Neuronal stem cell (in vitro differentiated cells): ENCODE data around the gene CRB3.

Experiments
- DNase-seq: peaks from one replicate; pipeline ENCODE4 v3.0.0-alpha.2; 2013; ENCODE audit warnings: low spot score
- H2AFZ ChIP-seq: one replicate; pipeline ENCODE4 v1.6.1; 2013; ENCODE audit warnings: mild to moderate bottlenecking, low read length, inconsistent platforms
- H2AK5ac ChIP-seq: 2 replicates; pipeline ENCODE4 v1.6.1; 2013; ENCODE audit warnings: low read depth, mild to moderate bottlenecking, inconsistent platforms, low read length, moderate library complexity, mixed read lengths
- H2BK120ac ChIP-seq: 2 replicates; pipeline ENCODE4 v1.6.1; 2013; ENCODE audit warnings: low read depth, mild to moderate bottlenecking, inconsistent platforms, low read length, moderate library complexity, mixed read lengths
- H2BK12ac ChIP-seq: one replicate; pipeline ENCODE4 v1.6.1; 2013; ENCODE audit warnings: low read length, inconsistent platforms
- H2BK15ac ChIP-seq: 2 replicates; pipeline ENCODE4 v1.6.1; 2013; ENCODE audit warnings: mild to moderate bottlenecking, low read length, inconsistent platforms, mixed read lengths
- H2BK5ac ChIP-seq: one replicate; pipeline ENCODE4 v1.6.1; 2013; ENCODE audit warnings: inconsistent platforms, mild to moderate bottlenecking, low read length, moderate library complexity
- H3K14ac ChIP-seq: one replicate; pipeline ENCODE4 v1.6.1; 2013; ENCODE audit warnings: low read length, inconsistent platforms
- H3K18ac ChIP-seq: 2 replicates; pipeline ENCODE4 v1.6.1; 2013; ENCODE audit warnings: low read length, inconsistent platforms
- H3K23ac ChIP-seq: 2 replicates; pipeline ENCODE4 v1.6.1; 2013; ENCODE audit warnings: low read depth, mild to moderate bottlenecking, mixed read lengths, low read length, inconsistent platforms; ENCODE audit not compliant: poor library complexity
- H3K27ac ChIP-seq: replicated peaks from 3 replicates; pipeline ENCODE4 v1.5.1; 2013; ENCODE audit warnings: low read length, inconsistent platforms
- H3K27me3 ChIP-seq, 3 experiments: 2 replicates each; pipeline ENCODE4 v1.6.1; 2013; ENCODE audit warnings: low read length in 3 of 3, mild to moderate bottlenecking in 2 of 3, inconsistent platforms in 1 of 3, low read depth in 1 of 3, mixed read lengths in 1 of 3, moderate library complexity in 1 of 3; ENCODE audit not compliant: control insufficient read depth in 3 of 3, insufficient read depth in 3 of 3
- H3K36me3 ChIP-seq, 2 donors: replicated peaks in 1 of 2; 2 replicates each; pipeline ENCODE4 v1.6.1; 2013; ENCODE audit warnings: low read length in 2 of 2; ENCODE audit not compliant: control insufficient read depth in 2 of 2, insufficient read depth in 2 of 2
- H3K4ac ChIP-seq: 2 replicates; pipeline ENCODE4 v1.6.1; 2013; ENCODE audit warnings: inconsistent platforms, mild to moderate bottlenecking, low read length, moderate library complexity
- H3K4me1 ChIP-seq, 2 donors: 1 replicate in 1 of 2; 2 replicates in 1 of 2; pipeline ENCODE4 v1.6.1; 2013; ENCODE audit warnings: low read length in 2 of 2, low read depth in 1 of 2; ENCODE audit not compliant: control insufficient read depth in 2 of 2, insufficient read depth in 1 of 2
- H3K4me2 ChIP-seq: one replicate; pipeline ENCODE4 v1.6.1; 2013; ENCODE audit warnings: mild to moderate bottlenecking, low read length, inconsistent platforms; ENCODE audit not compliant: insufficient read depth, poor library complexity, severe bottlenecking
- H3K4me3 ChIP-seq, 2 donors: 2 replicates each; pipeline ENCODE4 v1.5.1; 2013; ENCODE audit warnings: low read length in 2 of 2, mild to moderate bottlenecking in 2 of 2, inconsistent platforms in 1 of 2, moderate library complexity in 1 of 2
- H3K79me1 ChIP-seq: one replicate; pipeline ENCODE4 v1.6.1; 2013; ENCODE audit warnings: low read depth, mild to moderate bottlenecking, inconsistent platforms, low read length, moderate library complexity
- H3K9ac ChIP-seq: one replicate; pipeline ENCODE4 v1.6.1; 2013; ENCODE audit warnings: mild to moderate bottlenecking, low read depth, low read length, inconsistent platforms; ENCODE audit not compliant: poor library complexity
- H3K9me3 ChIP-seq, 2 donors: replicated peaks in 1 of 2; 2 replicates each; pipeline versions ENCODE3 to v1.6.1; 2013; ENCODE audit warnings: low read length in 2 of 2, mild to moderate bottlenecking in 2 of 2, inconsistent platforms in 1 of 2, low read depth in 1 of 2, mixed read lengths in 1 of 2, moderate library complexity in 1 of 2; ENCODE audit not compliant: control insufficient read depth in 2 of 2, insufficient read depth in 1 of 2
- H4K8ac ChIP-seq: one replicate; pipeline ENCODE4 v1.6.1; 2013; ENCODE audit warnings: low read depth, mild to moderate bottlenecking, inconsistent platforms, low read length, moderate library complexity
- H4K91ac ChIP-seq: one replicate; pipeline ENCODE4 v1.6.1; 2013; ENCODE audit warnings: low read length, low read depth, mild to moderate bottlenecking, inconsistent platforms; ENCODE audit not compliant: poor library complexity
- WGBS, 2 donors: extraction: QIAGEN DNeasy Blood & Tissue Kit; methylation state at CpG; one replicate each; pipeline ENCODE4 v1.1.7; 2013; ENCODE audit warnings: missing lambda C conversion rate in 2 of 2, mixed read lengths in 1 of 2; ENCODE audit not compliant: insufficient read length in 2 of 2, insufficient replicate concordance in 1 of 2; ENCODE audit errors: extremely low coverage in 2 of 2; 5-methylcytosine and 5-hydroxymethylcytosine counted together

Gene CRB3

DNA sequence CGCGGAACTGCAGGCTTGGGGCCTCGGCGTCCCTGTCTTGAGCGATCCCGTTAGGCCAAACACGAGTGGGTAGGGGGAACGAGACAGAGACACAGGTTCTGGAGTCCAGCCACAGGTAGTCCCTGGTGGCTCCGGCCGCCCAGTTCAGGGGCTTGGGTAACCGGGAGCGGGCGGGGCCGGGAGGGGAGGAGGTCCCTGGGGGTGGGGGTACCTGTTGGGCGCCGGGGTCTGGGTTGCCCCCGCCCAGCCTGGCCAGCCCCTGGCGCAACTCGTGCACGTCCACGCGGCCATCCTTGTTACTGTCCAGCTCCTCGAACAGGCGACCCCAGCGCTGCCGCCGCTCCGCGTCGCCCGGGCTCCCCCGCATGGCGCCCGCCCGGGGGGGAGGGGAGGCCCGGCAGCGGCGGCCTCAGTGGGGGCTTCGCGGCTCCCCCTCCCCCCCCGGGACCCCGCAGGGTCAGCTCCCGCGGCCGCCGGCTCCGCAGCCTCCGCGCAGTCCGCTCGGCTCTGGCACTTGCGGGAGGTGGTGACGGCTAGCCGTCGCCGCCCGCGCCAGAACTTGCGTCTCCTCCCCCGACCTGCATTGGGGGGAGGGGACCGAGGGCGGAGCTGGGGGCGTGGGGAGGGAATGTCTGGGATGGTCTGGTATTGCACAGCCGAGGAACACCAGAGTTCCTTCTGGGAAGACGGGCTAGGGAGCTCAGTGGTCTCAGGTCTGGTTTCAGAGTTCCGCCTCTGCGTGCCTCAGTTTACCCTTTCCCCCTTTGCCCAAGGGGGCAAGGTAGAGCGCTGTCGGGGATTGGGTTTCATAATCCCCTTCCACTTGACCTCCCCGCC lies 4.6 kb upstream of the CRB3 start, which contains the start of gene SLC25A23:
Gene SLC25A23 (minus strand): TSS at position 531 of the 837 bp plus-strand sequence. CDS start 164 bp downstream, at position 367.
- no CpG with 5 or more reads among the region's 70 CpGs for WGBS, 2 donors
- Histone ChIP-seq H3K23ac (peak within 1 kb of the TSS; percentile 85), H2BK120ac (no peak within 1 kb of the TSS), H3K27ac (peak within 1 kb of the TSS; percentile 49), H3K9ac (peak within 1 kb of the TSS; percentile 84), H3K18ac (peak within 1 kb of the TSS; percentile 92), H3K14ac (no peak within 1 kb of the TSS), H2BK12ac (no peak within 1 kb of the TSS), H3K4me2 (peak within 1 kb of the TSS; percentile 94), H2AK5ac (peak within 1 kb of the TSS; percentile 88), H4K8ac (no peak within 1 kb of the TSS), H3K27me3 (peaks cover 7 to 24% (median 18%) of the 10 kb centered on the region in 3 experiments), H3K4me3 (peak within 1 kb of the TSS; percentile 51 to 85), H4K91ac (no peak within 1 kb of the TSS), H3K4me1 (peaks cover 5 to 7% of the 10 kb centered on the region in 2 donors), H3K36me3 (peaks cover 5 to 24% of the 10 kb centered on the region in 2 donors), H3K4ac (peak within 1 kb of the TSS; percentile 53), H3K9me3 (peaks cover 3 to 10% of the 10 kb centered on the region in 2 donors), H2AFZ (peak within 1 kb of the TSS; percentile 96), H2BK5ac (peak within 1 kb of the TSS; percentile 94), H2BK15ac (peak within 1 kb of the TSS; percentile 92), H3K79me1 (peaks cover 6% of the 10 kb centered on the region)
- DNase-seq: peak; percentile 76

DNA sequence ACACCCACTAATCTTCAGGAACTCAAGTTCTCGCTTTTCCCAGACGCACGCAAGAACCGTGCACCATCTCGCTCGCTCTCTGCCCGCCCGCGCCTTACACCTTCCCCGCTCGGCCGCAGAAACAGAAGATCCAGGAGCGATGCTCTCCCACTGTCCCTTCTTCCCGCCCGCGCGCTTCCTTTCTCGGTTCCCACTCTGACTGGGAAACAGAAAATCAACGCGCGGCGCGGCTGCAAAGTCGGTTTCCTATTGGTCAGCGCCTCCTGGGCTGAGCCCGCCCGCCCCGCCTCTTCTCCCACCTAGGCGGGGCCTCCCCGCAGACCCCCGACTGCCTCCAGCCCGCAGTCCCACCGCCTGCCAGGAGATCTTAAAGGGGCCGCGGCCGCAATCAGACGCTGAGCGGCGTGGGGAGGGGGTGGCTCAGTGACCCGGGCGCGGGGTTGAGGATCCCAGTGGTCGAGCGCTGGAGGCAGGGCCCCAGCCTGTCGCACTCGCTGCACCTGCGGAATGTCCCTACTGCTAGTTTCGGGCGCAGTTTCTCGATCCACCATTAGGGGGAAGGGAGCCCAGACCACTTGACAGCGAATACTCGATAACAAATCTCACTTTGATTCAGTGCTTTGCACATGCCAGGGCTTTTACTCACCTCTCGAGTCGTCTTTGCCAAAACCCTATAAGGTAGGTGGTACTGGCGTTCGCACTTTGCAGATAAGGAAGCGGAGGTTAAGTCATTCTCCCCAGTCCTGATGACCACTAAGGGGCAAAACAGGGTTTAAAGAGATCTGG lies 3.8 kb upstream of the CRB3 start:
- Histone ChIP-seq H2AK5ac (no peak overlapping the region), H2BK15ac (no peak overlapping the region), H3K4me1 (peaks cover 5 to 7% of the 10 kb centered on the region in 2 donors), H3K4me3 (peak overlapping the region; percentile 51 to 85), H3K27me3 (peaks cover 12 to 32% (median 27%) of the 10 kb centered on the region in 3 experiments), H2BK120ac (no peak overlapping the region), H3K4ac (peak overlapping the region; percentile 53), H3K27ac (peak overlapping the region; percentile 49), H3K79me1 (peaks cover 6% of the 10 kb centered on the region), H2BK12ac (no peak overlapping the region), H4K8ac (no peak overlapping the region), H3K36me3 (peaks cover 4 to 16% of the 10 kb centered on the region in 2 donors), H3K14ac (no peak overlapping the region), H3K18ac (peak overlapping the region; percentile 92), H2AFZ (peak overlapping the region; percentile 96), H3K4me2 (peak overlapping the region; percentile 94), H3K9ac (peak overlapping the region; percentile 84), H3K9me3 (peaks cover 2% of the 10 kb centered on the region in 2 donors), H2BK5ac (peak overlapping the region; percentile 94), H3K23ac (peak overlapping the region; percentile 85), H4K91ac (no peak overlapping the region)
- DNase-seq: peak; percentile 99
- no CpG with 5 or more reads among the region's 57 CpGs for WGBS, 2 donors

DNA sequence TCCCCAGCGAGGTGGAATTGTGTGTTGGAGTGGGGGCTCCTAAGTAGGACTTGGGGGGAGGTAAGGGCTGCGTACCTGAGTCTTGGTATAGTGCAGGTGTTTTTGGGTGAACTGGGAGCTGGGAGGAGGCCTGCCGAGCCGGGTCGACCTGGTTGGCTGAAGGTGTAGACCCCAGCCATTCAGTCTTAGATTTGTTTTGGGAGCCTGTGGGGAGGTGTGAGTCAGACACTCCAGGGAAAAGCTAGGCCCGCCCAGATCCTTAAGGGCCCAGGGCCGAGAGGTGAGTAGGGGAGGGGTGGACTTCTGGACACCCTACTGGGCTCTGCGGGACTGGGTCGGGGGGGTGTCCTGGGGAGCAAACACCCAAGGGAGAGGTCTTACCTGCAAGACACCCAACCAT lies 935 bp downstream of the CRB3 start:
- no peak overlapping the region for H2BK15ac ChIP-seq
- peaks cover 2 to 3% of the 10 kb centered on the region in 2 donors for H3K4me1 ChIP-seq
- no peak overlapping the region for H4K8ac ChIP-seq
- H2BK12ac ChIP-seq: no peak overlapping the region
- H2BK5ac ChIP-seq: no peak overlapping the region
- no peaks in the 10 kb centered on the region for H3K79me1 ChIP-seq
- no peak overlapping the region for H2AFZ ChIP-seq
- no CpG with 5 or more reads among the region's 9 CpGs for WGBS, 2 donors
- no peak overlapping the region for H3K14ac ChIP-seq
- no peak overlapping the region for H2BK120ac ChIP-seq
- peaks cover 0 to 2% of the 10 kb centered on the region in 2 donors for H3K9me3 ChIP-seq
- no peak overlapping the region for H3K4ac ChIP-seq
- H3K36me3 ChIP-seq: no peaks in the 10 kb centered on the region
- no peak overlapping the region for H3K23ac ChIP-seq
- H3K27ac ChIP-seq: no peak overlapping the region
- H3K18ac ChIP-seq: peak overlapping the region; percentile 42
- H3K9ac ChIP-seq: no peak overlapping the region
- no peak for DNase-seq
- no peak overlapping the region for H3K4me2 ChIP-seq
- no peak overlapping the region for H3K4me3 ChIP-seq
- peak overlapping the region; percentile 6 for H2AK5ac ChIP-seq
- no peak overlapping the region for H4K91ac ChIP-seq
- peaks cover 12 to 70% (median 33%) of the 10 kb centered on the region in 3 experiments for H3K27me3 ChIP-seq
